Measurements from ENCODE around the gene KAT6B. TPM values are rescaled to one million over a fixed set of nuclear protein-coding genes. Genes with fewer than 3 reads are reported as not detected.
A peak's percentile ranks its signal among the peaks of the same experiment; 100 is the strongest.

Gene KAT6B
- total RNA-seq, 2 experiments from 2014 or later = 22.8 to 24.8 TPM

DNA sequence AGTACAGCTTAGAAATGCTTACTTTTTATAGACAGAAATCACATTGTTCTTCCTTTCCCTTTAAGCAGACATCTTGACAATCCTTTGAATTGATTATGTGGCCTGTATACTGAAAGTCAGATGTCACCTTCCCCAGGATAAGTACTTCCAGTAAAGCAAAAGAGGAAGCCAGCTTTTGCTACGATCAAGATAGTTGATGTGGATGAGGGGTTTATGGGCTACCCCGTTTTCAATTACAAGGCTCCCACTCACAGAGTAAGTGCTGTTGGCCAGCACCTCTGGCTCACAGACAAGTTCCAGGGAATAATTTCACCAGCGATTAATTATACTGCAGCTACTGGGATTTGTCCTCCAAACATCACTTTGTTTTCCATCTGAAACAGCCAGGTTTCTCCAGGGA, 189.9 kb downstream of the KAT6B start:
- ATAC-seq (no peak), DNase-seq (no peak)
- ChIA-PET POLR2A (interaction anchor here (0.9 kb wide), 1 partner anchor 11 kb away, joined by 3 read pairs; no protein-coding TSS in a partner anchor), CTCF (interaction anchor here (0.8 to 1.2 kb wide), 3 partner anchors 9 to 88 kb away, joined by 3 to 4 read pairs (median 3); no protein-coding TSS in a partner anchor)
- Mint-ChIP-seq H3K9me3 (no peaks in the 10 kb centered on the region), H3K27me3 (no peaks in the 10 kb centered on the region), H3K27ac (peak overlapping the region; percentile 30), H3K36me3 (ENCODE audit: low read depth) (peaks cover 21% of the 10 kb centered on the region), H3K4me1 (ENCODE audit: low read depth) (peaks cover 47% of the 10 kb centered on the region), H3K4me3 (no peak overlapping the region)
- TF ChIP-seq, protein P1, sequence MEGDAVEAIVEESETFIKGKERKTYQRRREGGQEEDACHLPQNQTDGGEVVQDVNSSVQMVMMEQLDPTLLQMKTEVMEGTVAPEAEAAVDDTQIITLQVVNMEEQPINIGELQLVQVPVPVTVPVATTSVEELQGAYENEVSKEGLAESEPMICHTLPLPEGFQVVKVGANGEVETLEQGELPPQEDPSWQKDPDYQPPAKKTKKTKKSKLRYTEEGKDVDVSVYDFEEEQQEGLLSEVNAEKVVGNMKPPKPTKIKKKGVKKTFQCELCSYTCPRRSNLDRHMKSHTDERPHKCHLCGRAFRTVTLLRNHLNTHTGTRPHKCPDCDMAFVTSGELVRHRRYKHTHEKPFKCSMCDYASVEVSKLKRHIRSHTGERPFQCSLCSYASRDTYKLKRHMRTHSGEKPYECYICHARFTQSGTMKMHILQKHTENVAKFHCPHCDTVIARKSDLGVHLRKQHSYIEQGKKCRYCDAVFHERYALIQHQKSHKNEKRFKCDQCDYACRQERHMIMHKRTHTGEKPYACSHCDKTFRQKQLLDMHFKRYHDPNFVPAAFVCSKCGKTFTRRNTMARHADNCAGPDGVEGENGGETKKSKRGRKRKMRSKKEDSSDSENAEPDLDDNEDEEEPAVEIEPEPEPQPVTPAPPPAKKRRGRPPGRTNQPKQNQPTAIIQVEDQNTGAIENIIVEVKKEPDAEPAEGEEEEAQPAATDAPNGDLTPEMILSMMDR (IDR thresholded peaks at IDR 0.05) = no peak
- intact Hi-C loops (cut with micrococcal nuclease) = loop anchor here (10.0 kb wide), 2 partner anchors 192 to 752 kb away; partner anchors contain the start of gene KAT6B

DNA sequence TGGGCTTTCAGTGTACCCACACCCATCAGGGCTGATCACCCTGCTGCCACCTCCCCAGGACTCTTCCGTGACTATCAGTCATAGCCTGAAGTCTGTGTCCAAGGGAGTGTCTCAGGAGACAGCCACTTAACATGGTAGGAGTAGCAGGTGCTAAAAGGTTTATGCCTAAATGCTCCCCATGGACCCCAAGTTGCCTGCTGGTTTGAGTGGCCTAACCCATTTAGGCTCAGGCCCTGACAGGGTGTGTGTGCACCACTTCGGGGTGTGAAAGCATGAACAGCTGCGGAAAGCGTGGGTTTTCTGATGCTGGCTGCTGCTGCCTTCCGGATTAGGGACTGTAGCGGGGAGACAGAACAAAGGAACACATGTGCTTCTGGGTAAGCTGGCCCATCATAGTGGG, 191.9 kb downstream of the KAT6B start:
- H3K36me3 Mint-ChIP-seq (ENCODE audit: low read depth) = peaks cover 20% of the 10 kb centered on the region
- H3K4me3 Mint-ChIP-seq = no peak overlapping the region
- no peaks in the 10 kb centered on the region for H3K27me3 Mint-ChIP-seq
- no peaks in the 10 kb centered on the region for H3K9me3 Mint-ChIP-seq
- H3K4me1 Mint-ChIP-seq (ENCODE audit: low read depth) = peaks cover 40% of the 10 kb centered on the region
- TF ChIP-seq, protein P1 (IDR thresholded peaks at IDR 0.05) = no peak
- H3K27ac Mint-ChIP-seq = peak overlapping the region; percentile 28
- POLR2A ChIA-PET = interaction anchor here (0.8 kb wide), 1 partner anchor 9 kb away, joined by 3 read pairs; no protein-coding TSS in a partner anchor
- CTCF ChIA-PET = interaction anchor here (1.4 to 1.5 kb wide), 3 partner anchors 44 to 598 kb away, joined by 3 to 4 read pairs (median 4); no protein-coding TSS in a partner anchor
- DNase-seq = no peak
- no peak for ATAC-seq
- intact Hi-C loops (cut with micrococcal nuclease) = loop anchor here (10.0 kb wide), 2 partner anchors 193 to 753 kb away; partner anchors contain the start of gene KAT6B

DNA sequence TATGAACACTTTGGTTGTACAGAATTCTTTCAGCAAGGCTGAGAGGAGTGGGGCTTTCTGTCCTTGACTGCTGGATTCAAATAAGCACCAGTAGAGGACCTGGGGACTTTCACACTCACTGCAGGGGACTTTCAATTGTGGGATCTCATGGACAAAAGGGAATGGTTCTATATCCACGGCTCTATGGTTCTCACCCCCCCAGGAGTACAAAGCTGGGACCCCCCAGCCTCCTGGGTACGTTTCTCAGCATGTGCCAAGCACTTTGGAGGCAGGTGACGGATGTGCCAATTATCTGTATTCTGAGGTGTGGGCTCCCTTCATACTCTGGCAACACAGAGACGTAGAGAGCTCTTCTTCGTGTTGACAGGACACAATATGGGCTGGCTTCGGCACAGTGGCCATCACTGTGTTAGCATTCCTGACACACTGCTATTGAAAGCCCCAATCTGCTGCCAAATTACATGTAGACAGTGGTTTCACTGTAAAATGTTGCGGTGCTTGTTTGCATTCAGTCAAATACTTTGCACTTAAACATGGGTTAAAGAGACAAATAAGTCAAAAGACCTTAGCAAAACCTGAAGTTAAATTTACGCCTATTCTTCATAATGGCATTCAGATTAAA, 192.4 kb downstream of the KAT6B start:
- no peak for DNase-seq
- Mint-ChIP-seq H3K9me3 (no peaks in the 10 kb centered on the region), H3K4me1 (ENCODE audit: low read depth) (peaks cover 35% of the 10 kb centered on the region), H3K27ac (peak overlapping the region; percentile 28), H3K27me3 (no peaks in the 10 kb centered on the region), H3K4me3 (no peak overlapping the region), H3K36me3 (ENCODE audit: low read depth) (peaks cover 20% of the 10 kb centered on the region)
- POLR2A ChIA-PET = interaction anchor here (0.5 to 0.8 kb wide), 3 partner anchors 10 to 320 kb away, joined by 3 read pairs; no protein-coding TSS in a partner anchor
- ATAC-seq = no peak
- TF ChIP-seq, protein P1 (IDR thresholded peaks at IDR 0.05) = no peak
- CTCF ChIA-PET = interaction anchor here (1.0 to 3.2 kb wide), 3 partner anchors 164 to 771 kb away, joined by 3 to 15 read pairs (median 4); no protein-coding TSS in a partner anchor
- intact Hi-C loops (cut with micrococcal nuclease) = loop anchor here (10.0 kb wide), 2 partner anchors 194 to 754 kb away; partner anchors contain the start of gene KAT6B

DNA sequence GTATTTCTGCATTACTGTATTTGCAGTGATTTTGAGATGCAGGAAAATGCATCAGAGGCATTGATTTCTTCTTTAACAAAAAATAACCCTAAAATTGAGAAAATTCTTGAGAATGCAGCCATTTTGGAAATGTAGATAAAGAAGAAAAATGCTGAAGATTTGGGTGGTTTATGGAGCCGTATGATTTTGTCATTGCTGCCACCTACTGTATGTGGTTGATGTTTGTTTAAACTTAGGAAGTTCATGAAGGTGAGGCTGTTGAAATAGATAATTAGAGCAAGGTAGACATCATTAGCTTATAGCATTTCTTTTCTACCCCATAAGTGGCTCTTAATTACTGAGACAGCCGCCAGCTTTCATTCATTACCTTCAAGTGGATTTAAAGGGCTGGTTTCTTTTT, 193.0 kb downstream of the KAT6B start:
- TF ChIP-seq, protein P1 (IDR thresholded peaks at IDR 0.05) = peak; percentile 52
- peaks cover 18% of the 10 kb centered on the region for H3K36me3 Mint-ChIP-seq (ENCODE audit: low read depth)
- intact Hi-C loops (cut with micrococcal nuclease) = loop anchor here (10.0 kb wide), 2 partner anchors 195 to 755 kb away; partner anchors contain the start of gene KAT6B
- no peaks in the 10 kb centered on the region for H3K27me3 Mint-ChIP-seq
- no peaks in the 10 kb centered on the region for H3K9me3 Mint-ChIP-seq
- H3K4me3 Mint-ChIP-seq = no peak overlapping the region
- H3K27ac Mint-ChIP-seq = peak overlapping the region; percentile 12
- ChIA-PET CTCF (interaction anchor here (0.6 to 3.2 kb wide), 22 partner anchors 11 to 775 kb away, joined by 3 to 16 read pairs (median 4); no protein-coding TSS in a partner anchor), POLR2A (interaction anchor here (0.5 to 0.6 kb wide), 2 partner anchors 44 to 321 kb away, joined by 3 read pairs; no protein-coding TSS in a partner anchor)
- ATAC-seq (no peak), DNase-seq (no peak)
- H3K4me1 Mint-ChIP-seq (ENCODE audit: low read depth) = peaks cover 30% of the 10 kb centered on the region

All from activated CD8-positive, alpha-beta T cell treated with anti-CD3 and anti-CD28 coated beads for 36 hours (primary cell).